Measurements from ENCODE around the gene PTEN.

- no peak for TF ChIP-seq CTCF (IDR thresholded peaks at IDR 0.05)
- no peak for TF ChIP-seq POLR2A (IDR thresholded peaks at IDR 0.05)
- no peak for TF ChIP-seq EP300 (IDR thresholded peaks at IDR 0.05)
These were observed 47.1 kb upstream of the PTEN start for GRCh38 chr10:87816163-87816897.
